Mucosa of descending colon (tissue), 3 donors: ENCODE results near the gene SYNJ2. TPM values are rescaled to one million over a fixed set of nuclear protein-coding genes. Genes with fewer than 3 reads are reported as not detected.

Experiments used
- ATAC-seq: fragments of 200-7000 bp; cut with Tn5 transposase; one replicate; pipeline ENCODE4 v1.9.1; 2020; ENCODE audit warnings: mild to moderate bottlenecking, moderate library complexity
- DNase-seq, 3 donors: peaks; one replicate each; pipeline ENCODE4 v3.0.0-alpha.2; 2020
- H3K36me3 ChIP-seq: fragments of 200-600 bp; one replicate; pipeline ENCODE4 v1.8.0; 2021; ENCODE audit warnings: low read depth, mild to moderate bottlenecking
- H3K4me1 ChIP-seq: fragments of 200-600 bp; one replicate; pipeline ENCODE4 v1.8.0; 2021; ENCODE audit warnings: low read depth, mild to moderate bottlenecking
- H3K4me3 ChIP-seq: fragments of 200-600 bp; one replicate; pipeline ENCODE4 v1.8.0; 2021; ENCODE audit warnings: mild to moderate bottlenecking
- H3K9me3 ChIP-seq: fragments of 200-600 bp; one replicate; pipeline ENCODE4 v1.8.0; 2021; ENCODE audit warnings: mild to moderate bottlenecking
- intact Hi-C, 2 donors: fragments of 100-400 bp; cut with DNase I in 1 of 2; cut with micrococcal nuclease in 1 of 2; formaldehyde crosslinking; loops; one replicate each; pipeline versions ENCODE4 v1.11.0 to v1.11.1; 2022; cut with DNase I, micrococcal nuclease
- total RNA-seq, 3 donors: library from RNA; stranded (reverse); fragmentation: NEBNext Ultra II Directional in 2 of 3; extraction: Animal tissue kit (Norgen Biotek cat#: 25700) in 2 of 3; gene quantifications; one replicate each; pipeline versions ENCODE4 v1.2.1 to v1.2.4, GENCODE V29; 2021 to 2023
- TF ChIP-seq, protein P1 (sequence below): fragments of 200-600 bp; IDR thresholded peaks from one replicate; pipeline ENCODE4 v1.8.0; 2022; ENCODE audit warnings: antibody characterized with exemption, mild to moderate bottlenecking
- donor health status: DM: no; HTN: no; CAD: no; lungs with moderate emphysema.
- donor health status: DM: no; HTN: no; CAD: no.
- donor health status: DM: no; HTN: yes; CAD: no.

Gene SYNJ2
- total RNA-seq, 3 donors from 2014 or later, result 28.3 to 45.9 (median 39.6) TPM

DNA sequence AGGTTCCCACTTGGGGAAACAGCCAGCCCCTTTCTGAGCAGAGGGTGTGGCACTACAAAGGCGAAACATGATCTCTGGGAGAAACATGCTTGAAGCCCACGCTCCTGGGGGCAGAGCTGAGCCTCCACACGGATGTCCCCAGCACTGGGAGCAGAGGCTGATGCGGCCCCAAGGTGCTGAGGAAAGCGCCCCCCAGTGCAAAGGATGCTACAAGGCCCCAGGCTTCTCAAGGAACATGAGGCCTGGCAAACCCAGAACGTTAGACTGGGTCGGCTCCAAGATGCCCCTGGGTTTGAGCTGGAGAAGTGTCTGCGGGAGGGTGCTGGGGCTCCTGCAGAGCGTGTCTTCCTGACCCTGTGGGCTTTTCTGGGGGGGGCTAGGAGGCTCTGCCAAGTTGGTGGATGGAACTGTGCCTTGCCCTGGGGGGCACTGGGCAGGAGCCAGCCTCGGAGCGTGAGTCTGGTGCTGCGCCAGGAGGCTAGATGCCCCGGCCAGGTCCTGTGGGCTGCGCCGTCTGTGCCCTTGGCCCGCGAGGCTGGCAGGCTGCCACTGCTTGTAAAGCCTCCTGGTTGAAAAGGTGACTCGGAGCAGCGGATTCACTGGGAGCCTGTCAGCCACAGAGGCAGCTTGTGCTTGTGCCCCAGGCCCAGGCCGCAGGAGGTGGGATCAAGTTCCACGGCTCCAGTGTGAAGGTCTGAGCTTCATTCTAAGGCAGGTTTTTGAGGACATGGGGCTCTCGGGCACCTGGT lies 8.1 kb downstream of the SYNJ2 start:
- intact Hi-C loops, result no loop called here
- ATAC-seq, result peak; percentile 85
- H3K4me1 ChIP-seq, result peaks cover 28% of the 10 kb centered on the region

GRCh38 chr6:157990321-157991066 lies 8.8 kb downstream of the SYNJ2 start:
- ATAC-seq (no peak), DNase-seq (no peak)
- TF ChIP-seq, protein P1, sequence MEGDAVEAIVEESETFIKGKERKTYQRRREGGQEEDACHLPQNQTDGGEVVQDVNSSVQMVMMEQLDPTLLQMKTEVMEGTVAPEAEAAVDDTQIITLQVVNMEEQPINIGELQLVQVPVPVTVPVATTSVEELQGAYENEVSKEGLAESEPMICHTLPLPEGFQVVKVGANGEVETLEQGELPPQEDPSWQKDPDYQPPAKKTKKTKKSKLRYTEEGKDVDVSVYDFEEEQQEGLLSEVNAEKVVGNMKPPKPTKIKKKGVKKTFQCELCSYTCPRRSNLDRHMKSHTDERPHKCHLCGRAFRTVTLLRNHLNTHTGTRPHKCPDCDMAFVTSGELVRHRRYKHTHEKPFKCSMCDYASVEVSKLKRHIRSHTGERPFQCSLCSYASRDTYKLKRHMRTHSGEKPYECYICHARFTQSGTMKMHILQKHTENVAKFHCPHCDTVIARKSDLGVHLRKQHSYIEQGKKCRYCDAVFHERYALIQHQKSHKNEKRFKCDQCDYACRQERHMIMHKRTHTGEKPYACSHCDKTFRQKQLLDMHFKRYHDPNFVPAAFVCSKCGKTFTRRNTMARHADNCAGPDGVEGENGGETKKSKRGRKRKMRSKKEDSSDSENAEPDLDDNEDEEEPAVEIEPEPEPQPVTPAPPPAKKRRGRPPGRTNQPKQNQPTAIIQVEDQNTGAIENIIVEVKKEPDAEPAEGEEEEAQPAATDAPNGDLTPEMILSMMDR, result no peak
- Histone ChIP-seq H3K9me3 (no peaks in the 10 kb centered on the region), H3K4me3 (no peak overlapping the region), H3K4me1 (peaks cover 26% of the 10 kb centered on the region), H3K36me3 (no peaks in the 10 kb centered on the region)
- intact Hi-C loops, result no loop called here

More for the DNA sequence above, 8.1 kb downstream of the SYNJ2 start:
- H3K9me3 ChIP-seq, result no peaks in the 10 kb centered on the region
- H3K36me3 ChIP-seq, result no peaks in the 10 kb centered on the region
- TF ChIP-seq, protein P1, result no peak
- DNase-seq, result peak; percentile 88 to 90 (median 89)
- H3K4me3 ChIP-seq, result no peak overlapping the region

GRCh38 chr6:157991067-157991432 lies 9.4 kb downstream of the SYNJ2 start:
- ATAC-seq (no peak), DNase-seq (no peak)
- no peak overlapping the region for H3K4me3 ChIP-seq
- TF ChIP-seq, protein P1, result no peak
- no peaks in the 10 kb centered on the region for H3K36me3 ChIP-seq
- intact Hi-C loops, result no loop called here
- no peaks in the 10 kb centered on the region for H3K9me3 ChIP-seq
- H3K4me1 ChIP-seq, result peaks cover 24% of the 10 kb centered on the region

- ATAC-seq (no peak), DNase-seq (no peak)
- TF ChIP-seq, protein P1, result no peak
- no peaks in the 10 kb centered on the region for H3K9me3 ChIP-seq
- peaks cover 21% of the 10 kb centered on the region for H3K4me1 ChIP-seq
- no peaks in the 10 kb centered on the region for H3K36me3 ChIP-seq
- intact Hi-C loops, result no loop called here
- no peak overlapping the region for H3K4me3 ChIP-seq
These were observed 11.4 kb downstream of the SYNJ2 start for GRCh38 chr6:157993076-157993475.

GRCh38 chr6:157994125-157994795 lies 12.6 kb downstream of the SYNJ2 start:
- DNase-seq (no peak), ATAC-seq (peak; percentile 54)
- intact Hi-C loops, result no loop called here
- Histone ChIP-seq H3K36me3 (no peaks in the 10 kb centered on the region), H3K4me3 (no peak overlapping the region), H3K4me1 (peaks cover 23% of the 10 kb centered on the region), H3K9me3 (no peaks in the 10 kb centered on the region)
- TF ChIP-seq, protein P1, result no peak
